ENCODE results near the gene EPC2.
"Not testable (repeated sequence)": the region's sequence is repeated elsewhere in the genome, so short reads cannot be mapped to it uniquely, and the experiment has no call there.

GRCh38 chr2:148681862-148682261, 37.3 kb downstream of the EPC2 start:
- not testable (repeated sequence) for TF ChIP-seq RBBP5 (conservative IDR thresholded peaks at IDR 0.05); ZNF274 (IDR thresholded peaks at IDR 0.05; ENCODE audit: insufficient read depth, insufficient read length); POLR2A (IDR thresholded peaks at IDR 0.05; ENCODE audit: low read depth, low read length); EP300 (IDR thresholded peaks at IDR 0.05; ENCODE audit: borderline replicate concordance in 1 of 2, control insufficient read depth in 1 of 2, low read depth in 2 of 2, low read length in 2 of 2); PAX5 (IDR thresholded peaks at IDR 0.05; ENCODE audit: borderline replicate concordance, low read depth, low read length); EZH2 (IDR thresholded peaks at IDR 0.05; ENCODE audit: borderline replicate concordance, control insufficient read depth, low read depth, low read length); GATAD2B (conservative IDR thresholded peaks at IDR 0.05; ENCODE audit: low read depth); SIN3A (IDR thresholded peaks at IDR 0.05; ENCODE audit: low read depth, low read length); POLR2AphosphoS5 (IDR thresholded peaks at IDR 0.05; ENCODE audit: low read length)
- TF ChIP-seq, protein P1, sequence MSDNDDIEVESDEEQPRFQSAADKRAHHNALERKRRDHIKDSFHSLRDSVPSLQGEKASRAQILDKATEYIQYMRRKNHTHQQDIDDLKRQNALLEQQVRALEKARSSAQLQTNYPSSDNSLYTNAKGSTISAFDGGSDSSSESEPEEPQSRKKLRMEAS (IDR thresholded peaks at IDR 0.05; ENCODE audit: low read depth, low read length) = not testable (repeated sequence)
